NCI-H1092 treated with DMSO at 0.1 percent for 48 hours (cell line): ENCODE data around the gene ZSCAN2.
"Not testable (repeated sequence)": the region's sequence is repeated elsewhere in the genome, so short reads cannot be mapped to it uniquely, and the experiment has no call there.

Experiments used
- DNase-seq: peaks from one replicate; lab custom pipeline; 2025; lab: John Stamatoyannopoulos, UW

The ZSCAN2 gene

GRCh38 chr15:84641871-84642270, 41.1 kb downstream of the ZSCAN2 start:
- not testable (repeated sequence) for DNase-seq

GRCh38 chr15:84642640-84643039, 41.8 kb downstream of the ZSCAN2 start:
- not testable (repeated sequence) for DNase-seq

DNA sequence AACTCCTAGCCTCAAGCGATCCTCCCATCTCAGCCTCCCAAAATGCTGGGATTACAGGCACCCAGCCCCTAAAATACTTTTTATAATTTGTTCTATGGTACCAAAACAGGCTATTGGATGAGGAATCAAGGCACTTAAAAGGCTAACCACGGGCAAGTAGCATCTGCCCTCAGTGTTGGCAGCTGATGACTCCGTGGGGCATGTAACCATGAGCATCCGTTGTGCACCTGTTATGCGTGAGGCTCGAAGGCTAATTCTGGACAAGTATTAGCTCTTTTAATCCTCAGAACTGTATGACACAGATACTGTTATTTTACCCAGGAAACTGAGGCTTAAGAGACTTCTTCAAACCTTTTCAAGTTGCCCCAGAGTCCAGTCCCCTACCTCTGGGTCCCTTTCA, 43.0 kb downstream of the ZSCAN2 start:
- no peak for DNase-seq

GRCh38 chr15:84645496-84645895, 44.7 kb downstream of the ZSCAN2 start:
- DNase-seq: no peak

DNA sequence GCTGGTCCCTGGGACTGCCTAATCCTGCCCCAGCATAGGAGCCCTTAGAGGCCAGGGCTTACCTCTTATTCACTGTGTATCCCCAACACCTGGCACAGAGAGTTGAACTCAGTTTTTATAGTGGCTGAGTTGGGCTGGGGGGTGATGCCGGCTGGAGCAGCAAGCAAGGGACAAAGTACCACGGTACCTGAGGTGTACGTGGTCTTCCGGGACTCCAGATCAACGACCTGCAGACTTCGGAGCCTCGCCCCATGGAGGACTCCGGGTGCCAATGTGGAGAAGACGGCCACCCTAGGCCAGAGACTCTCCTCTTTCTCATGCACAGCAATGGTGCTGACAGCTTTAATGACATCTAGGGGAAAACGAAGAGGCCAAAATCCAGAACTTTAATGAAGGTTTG, 45.2 kb downstream of the ZSCAN2 start:
- no peak for DNase-seq

- DNase-seq: no peak
Measured at GRCh38 chr15:84647726-84648125, 46.9 kb downstream of the ZSCAN2 start.

DNA sequence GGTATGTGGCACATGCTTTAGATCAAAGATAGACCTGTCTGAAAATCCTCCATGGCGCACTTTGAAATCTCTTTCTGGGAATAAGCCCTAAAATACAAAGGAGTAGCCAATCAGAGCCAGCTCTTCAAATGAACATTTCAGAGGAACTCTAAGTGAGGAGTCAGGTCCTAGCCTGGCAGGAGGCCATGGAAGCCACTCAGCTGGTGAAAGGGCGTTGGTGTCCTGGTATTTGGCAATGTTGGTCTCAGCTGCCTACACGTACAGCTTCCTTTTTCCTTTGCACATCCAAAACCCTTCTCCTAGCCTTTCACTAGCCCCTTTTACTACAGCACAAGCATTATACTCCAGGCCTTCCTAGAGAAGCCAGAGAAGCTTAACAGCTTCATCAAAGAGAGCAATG, 47.7 kb downstream of the ZSCAN2 start:
- DNase-seq: no peak

GRCh38 chr15:84649706-84650105, 48.9 kb downstream of the ZSCAN2 start:
- DNase-seq: no peak

- no peak for DNase-seq
Measured at GRCh38 chr15:84653584-84653909, 52.7 kb downstream of the ZSCAN2 start.

- DNase-seq: peak; percentile 77
Measured at GRCh38 chr15:84653910-84654688, 53.3 kb downstream of the ZSCAN2 start, which contains the start of gene WDR73. Gene WDR73 (minus strand): TSS chr15:84654283. CDS start chr15:84654274, 9 bp downstream.

- DNase-seq: peak; percentile 75
Measured at GRCh38 chr15:84654689-84655453, 54.1 kb downstream of the ZSCAN2 start.

GRCh38 chr15:84656972-84657371, 56.2 kb downstream of the ZSCAN2 start:
- DNase-seq: no peak

GRCh38 chr15:84657748-84658079, 56.9 kb downstream of the ZSCAN2 start:
- DNase-seq: no peak

GRCh38 chr15:84658080-84658787, 57.4 kb downstream of the ZSCAN2 start, which contains the start of gene NMB:
Gene NMB (minus strand): TSS chr15:84658199. CDS start chr15:84658152, 47 bp downstream.
- peak; percentile 68 for DNase-seq

DNA sequence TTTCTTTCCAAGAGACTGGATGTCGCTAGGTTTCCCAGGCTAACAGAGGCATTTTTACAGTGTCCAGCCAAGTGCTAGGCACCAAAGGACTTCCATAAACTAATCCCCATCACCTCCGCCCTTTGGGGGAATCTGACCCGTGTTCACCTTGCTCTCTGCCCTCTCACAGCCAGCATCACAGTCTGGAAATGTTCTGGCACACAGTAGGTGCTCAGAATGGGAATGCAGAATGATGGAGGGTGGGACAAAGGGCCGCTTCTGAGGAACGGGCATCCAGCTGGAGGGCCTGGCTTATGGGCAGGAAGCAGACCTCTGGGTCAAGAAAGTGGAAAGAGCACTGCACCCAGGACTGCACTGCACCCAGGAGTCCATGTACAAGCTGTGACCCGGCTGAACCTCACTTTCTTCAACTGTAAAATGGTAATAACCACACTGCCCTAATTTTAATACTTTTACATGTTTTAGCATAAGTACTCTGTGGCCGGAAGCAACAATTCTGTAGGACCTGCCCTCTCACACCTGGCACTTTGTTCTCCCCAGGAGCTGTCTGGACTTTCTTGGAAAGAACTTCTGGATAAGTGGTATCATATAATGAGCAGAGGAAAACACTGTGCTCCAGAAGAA, 58.1 kb downstream of the ZSCAN2 start:
- DNase-seq: no peak

GRCh38 chr15:84659904-84660781, 59.3 kb downstream of the ZSCAN2 start:
- DNase-seq: no peak

GRCh38 chr15:84661001-84661400, 60.2 kb downstream of the ZSCAN2 start:
- DNase-seq: no peak

DNA sequence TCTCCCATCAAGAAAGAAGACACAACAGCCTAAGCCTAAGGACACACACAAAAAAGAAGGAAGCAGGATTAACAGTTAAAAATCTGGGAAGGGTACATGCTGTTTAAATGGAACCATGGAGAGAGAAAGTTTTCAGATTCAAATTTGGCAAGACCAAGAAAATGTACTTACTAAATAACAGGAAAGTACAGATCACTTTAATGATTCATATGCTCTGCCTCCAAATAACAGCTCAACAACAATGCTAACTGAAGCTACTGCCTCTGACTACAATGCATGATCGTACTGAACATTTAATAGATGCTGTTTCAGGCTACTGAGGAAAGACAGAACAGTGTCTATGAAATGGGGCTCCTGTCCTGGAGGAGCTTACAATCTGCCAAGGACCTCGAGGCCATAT, 65.6 kb downstream of the ZSCAN2 start:
- DNase-seq: no peak

DNA sequence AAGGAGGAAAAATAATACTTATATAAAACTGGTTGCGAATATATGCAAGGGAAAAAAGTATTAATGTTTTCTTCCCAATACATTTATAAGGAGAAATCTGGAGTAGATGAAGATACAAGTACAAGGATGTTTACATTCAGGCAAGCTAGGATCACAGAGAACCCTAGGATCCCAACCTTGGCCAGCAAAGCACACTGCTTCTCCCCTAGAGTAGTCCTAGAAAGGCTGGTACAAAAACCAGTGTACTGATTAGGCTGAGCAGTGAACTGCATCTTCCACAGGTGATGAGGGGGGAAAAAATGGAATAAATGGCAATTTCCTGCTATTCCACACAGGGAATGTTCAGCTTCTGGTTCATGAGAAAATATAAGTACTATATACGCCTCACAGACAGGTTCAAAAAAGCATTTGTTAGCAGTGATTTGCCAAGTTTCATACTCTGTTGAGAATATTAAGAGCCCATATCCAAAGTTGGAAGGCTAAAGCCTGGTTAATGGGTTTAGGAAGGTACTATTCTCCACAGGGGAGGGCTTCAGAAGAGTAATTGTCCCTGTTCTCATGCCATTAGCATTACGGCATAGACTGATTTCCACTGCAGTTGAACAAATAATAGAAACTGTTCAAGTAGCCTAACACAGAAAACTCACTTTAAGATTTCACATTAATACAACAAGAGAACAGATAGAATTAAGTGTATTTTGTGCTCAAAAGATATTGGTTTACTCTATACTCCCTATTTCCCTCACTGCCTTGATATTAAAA, 67.6 kb downstream of the ZSCAN2 start:
- DNase-seq: no peak

DNA sequence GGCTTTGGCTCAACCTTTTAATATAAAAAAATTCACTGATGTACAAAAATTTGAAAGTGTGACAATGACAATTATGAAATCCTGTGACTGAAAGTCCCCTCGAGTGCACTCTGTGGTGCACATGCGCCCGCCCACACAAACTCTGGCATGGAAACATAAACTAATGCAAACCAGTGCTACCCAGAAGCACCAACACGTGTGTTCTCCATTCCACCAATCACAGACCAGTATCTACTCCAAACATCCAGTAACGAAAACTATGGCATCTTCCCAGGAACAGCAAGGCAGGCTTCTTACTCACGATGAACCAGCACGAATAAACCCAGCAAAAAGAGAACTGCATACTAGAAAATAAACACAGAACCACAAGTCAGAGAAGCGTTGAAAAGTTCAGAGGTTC, 68.9 kb downstream of the ZSCAN2 start:
- no peak for DNase-seq

DNA sequence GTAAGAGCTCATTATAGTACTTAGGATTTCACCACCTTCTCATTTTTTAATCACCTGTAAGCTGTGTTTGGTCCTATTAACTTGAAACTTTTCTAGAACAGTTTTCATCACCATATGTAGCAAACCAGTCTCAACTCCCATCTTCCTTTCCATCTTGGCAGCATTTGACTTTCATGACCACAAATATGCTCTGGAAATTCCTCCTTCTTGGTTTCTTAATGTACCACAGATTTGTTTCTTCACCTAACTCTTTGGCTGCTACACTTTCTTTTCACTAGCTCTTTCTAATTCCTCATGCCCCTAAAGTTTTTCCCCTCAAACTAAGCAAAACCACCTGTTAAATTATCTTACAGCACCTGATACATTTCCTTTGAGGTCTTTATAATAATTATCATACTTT, 70.4 kb downstream of the ZSCAN2 start:
- DNase-seq: no peak
